ENCODE measurements around the gene COX7B2.
A peak's percentile ranks its signal among the peaks of the same experiment; 100 is the strongest.

DNA sequence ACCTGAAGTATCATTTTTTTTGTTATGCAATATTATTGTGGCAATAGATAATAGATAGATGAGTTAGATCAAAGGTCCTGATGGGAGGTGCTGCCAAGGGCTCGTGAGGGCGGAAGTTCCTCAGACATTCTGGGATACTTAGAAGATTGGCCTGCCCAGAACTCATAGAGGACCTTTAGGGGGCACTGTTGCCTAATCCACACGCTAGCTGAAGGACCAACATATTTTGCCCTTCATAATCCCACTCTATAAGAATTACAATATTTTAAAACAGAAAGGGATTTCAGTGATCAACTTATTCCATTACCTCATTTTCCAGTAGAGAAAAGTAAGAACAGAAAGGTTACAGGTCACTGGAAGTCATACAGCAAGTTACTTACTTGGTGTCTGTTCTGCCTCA lies 22.9 kb upstream of the COX7B2 start:
- TF ChIP-seq, protein P1, sequence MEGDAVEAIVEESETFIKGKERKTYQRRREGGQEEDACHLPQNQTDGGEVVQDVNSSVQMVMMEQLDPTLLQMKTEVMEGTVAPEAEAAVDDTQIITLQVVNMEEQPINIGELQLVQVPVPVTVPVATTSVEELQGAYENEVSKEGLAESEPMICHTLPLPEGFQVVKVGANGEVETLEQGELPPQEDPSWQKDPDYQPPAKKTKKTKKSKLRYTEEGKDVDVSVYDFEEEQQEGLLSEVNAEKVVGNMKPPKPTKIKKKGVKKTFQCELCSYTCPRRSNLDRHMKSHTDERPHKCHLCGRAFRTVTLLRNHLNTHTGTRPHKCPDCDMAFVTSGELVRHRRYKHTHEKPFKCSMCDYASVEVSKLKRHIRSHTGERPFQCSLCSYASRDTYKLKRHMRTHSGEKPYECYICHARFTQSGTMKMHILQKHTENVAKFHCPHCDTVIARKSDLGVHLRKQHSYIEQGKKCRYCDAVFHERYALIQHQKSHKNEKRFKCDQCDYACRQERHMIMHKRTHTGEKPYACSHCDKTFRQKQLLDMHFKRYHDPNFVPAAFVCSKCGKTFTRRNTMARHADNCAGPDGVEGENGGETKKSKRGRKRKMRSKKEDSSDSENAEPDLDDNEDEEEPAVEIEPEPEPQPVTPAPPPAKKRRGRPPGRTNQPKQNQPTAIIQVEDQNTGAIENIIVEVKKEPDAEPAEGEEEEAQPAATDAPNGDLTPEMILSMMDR (conservative IDR thresholded peaks at IDR 0.05; ENCODE audit: low read depth, low read length), result peak; percentile 79
- no peak for TF ChIP-seq EZH2 (IDR thresholded peaks at IDR 0.05; ENCODE audit: borderline replicate concordance, low read depth, low read length, poor library complexity, severe bottlenecking)

Data from A673 (cell line).